ENCODE data around the gene PRKCZ. TPM values are rescaled to one million over a fixed set of nuclear protein-coding genes. Genes with fewer than 3 reads are reported as not detected.

Gene PRKCZ
- total and polyA plus RNA-seq, 2 experiments from 2014 or later, result 1.4 to 2.8 TPM

GRCh38 chr1:2201062-2201461 is 150.9 kb downstream of the PRKCZ start:
- WGBS, 2 experiments (ENCODE audit: low coverage in 1 of 2, low lambda C conversion rate in 2 of 2, missing lambda C conversion rate in 2 of 2), result 85 to 87% methylated on average over 14 of the region's 14 CpGs
- Histone ChIP-seq H3K27me3 (replicated peaks; ENCODE audit: insufficient read depth) (no peaks in the 10 kb centered on the region), H3K36me3 (ENCODE audit: low read depth) (no peaks in the 10 kb centered on the region), H3K4me1 (ENCODE audit: insufficient read depth) (peaks cover 7% of the 10 kb centered on the region), H2AFZ (no peak overlapping the region), H3K79me2 (ENCODE audit: insufficient read depth) (peaks cover 26% of the 10 kb centered on the region), H3K9ac (no peak overlapping the region), H3K4me3 (no peak overlapping the region), H3K4me2 (ENCODE audit: unreplicated experiment) (no peak overlapping the region), H3K9me2 (ENCODE audit: insufficient read depth) (no peaks in the 10 kb centered on the region), H3F3A (ENCODE audit: insufficient read depth) (no peaks in the 10 kb centered on the region), H4K20me1 (ENCODE audit: insufficient read depth) (no peaks in the 10 kb centered on the region), H3K27ac (no peak overlapping the region), H3K9me3 (ENCODE audit: low read depth) (no peaks in the 10 kb centered on the region)
- DNase-seq, result no peak
- no peak for TF ChIP-seq EZH2 (IDR thresholded peaks at IDR 0.05; ENCODE audit: insufficient read depth, poor library complexity, severe bottlenecking)
- in situ Hi-C loops (cut with MboI), result loop anchor here (5.0 kb wide), 1 partner anchor 171 kb away; no protein-coding TSS in a partner anchor

DNA sequence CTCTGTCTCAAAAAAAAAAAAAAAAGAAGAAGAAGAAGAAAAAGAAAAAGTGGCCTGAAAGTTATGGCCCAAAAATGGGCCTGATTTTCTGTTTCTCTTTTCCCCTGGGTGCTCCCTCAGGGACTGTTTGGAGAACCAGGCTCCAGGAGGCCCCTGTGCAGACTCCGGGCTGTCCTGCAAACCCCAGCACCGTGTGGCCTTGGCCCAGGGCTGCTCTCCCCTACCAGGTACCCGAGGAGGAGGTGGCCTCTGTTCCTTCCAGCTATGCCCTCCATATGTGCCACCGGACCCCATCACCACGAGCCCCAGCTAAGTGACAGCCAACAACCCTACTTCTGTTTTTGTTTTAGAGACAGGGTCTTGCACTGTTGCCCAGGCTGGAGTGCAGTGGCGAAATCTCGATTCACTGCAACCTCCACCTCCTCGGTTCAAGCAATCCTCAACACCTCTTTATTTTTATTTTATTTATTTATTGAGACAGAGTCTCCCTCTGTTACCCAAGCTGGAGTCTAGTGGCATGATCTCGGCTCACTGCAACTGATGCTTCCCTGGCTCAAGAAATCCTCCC is 151.9 kb downstream of the PRKCZ start:
- H3K27me3 ChIP-seq (replicated peaks; ENCODE audit: insufficient read depth), result no peaks in the 10 kb centered on the region
- H2AFZ ChIP-seq, result no peak overlapping the region
- TF ChIP-seq EZH2 (IDR thresholded peaks at IDR 0.05; ENCODE audit: insufficient read depth, poor library complexity, severe bottlenecking), result no peak
- TF ChIP-seq EZH2phosphoT487 (IDR thresholded peaks at IDR 0.05; ENCODE audit: insufficient read depth, low read depth), result no peak
- H3K4me3 ChIP-seq, result no peak overlapping the region
- no peak overlapping the region for H3K9ac ChIP-seq
- H3K36me3 ChIP-seq (ENCODE audit: low read depth), result no peaks in the 10 kb centered on the region
- no peaks in the 10 kb centered on the region for H3K9me3 ChIP-seq (ENCODE audit: low read depth)
- WGBS, 2 experiments (ENCODE audit: low coverage in 1 of 2, low lambda C conversion rate in 2 of 2, missing lambda C conversion rate in 2 of 2), result 88 to 90% methylated on average over 9 of the region's 9 CpGs
- DNase-seq, result no peak
- H3K79me2 ChIP-seq (ENCODE audit: insufficient read depth), result peaks cover 29% of the 10 kb centered on the region
- in situ Hi-C loops (cut with MboI), result loop anchor here (5.0 kb wide), 1 partner anchor 170 kb away; no protein-coding TSS in a partner anchor
- H3K27ac ChIP-seq, result no peak overlapping the region
- no peak overlapping the region for H3K4me2 ChIP-seq (ENCODE audit: unreplicated experiment)
- H4K20me1 ChIP-seq (ENCODE audit: insufficient read depth), result no peaks in the 10 kb centered on the region
- H3F3A ChIP-seq (ENCODE audit: insufficient read depth), result 0 out of 2 replicates have a peak, but pooled peaks cover 5% of the 10 kb centered on the region
- no peaks in the 10 kb centered on the region for H3K9me2 ChIP-seq (ENCODE audit: insufficient read depth)
- H3K4me1 ChIP-seq (ENCODE audit: insufficient read depth), result peaks cover 11% of the 10 kb centered on the region

- Histone ChIP-seq H3K27me3 (replicated peaks; ENCODE audit: insufficient read depth) (no peaks in the 10 kb centered on the region), H3K79me2 (ENCODE audit: insufficient read depth) (peaks cover 29% of the 10 kb centered on the region), H3K27ac (no peak overlapping the region), H3F3A (ENCODE audit: insufficient read depth) (0 out of 2 replicates have a peak, but pooled peaks cover 8% of the 10 kb centered on the region), H3K4me2 (ENCODE audit: unreplicated experiment) (no peak overlapping the region), H3K9ac (no peak overlapping the region), H2AFZ (no peak overlapping the region), H3K4me3 (no peak overlapping the region), H4K20me1 (ENCODE audit: insufficient read depth) (no peaks in the 10 kb centered on the region), H3K36me3 (ENCODE audit: low read depth) (no peaks in the 10 kb centered on the region), H3K9me3 (ENCODE audit: low read depth) (no peaks in the 10 kb centered on the region), H3K4me1 (ENCODE audit: insufficient read depth) (peaks cover 18% of the 10 kb centered on the region), H3K9me2 (ENCODE audit: insufficient read depth) (no peaks in the 10 kb centered on the region)
- in situ Hi-C loops (cut with MboI), result loop anchor here (5.0 kb wide), 1 partner anchor 169 kb away; no protein-coding TSS in a partner anchor
- TF ChIP-seq EZH2 (IDR thresholded peaks at IDR 0.05; ENCODE audit: insufficient read depth, poor library complexity, severe bottlenecking), result no peak
- no peak for TF ChIP-seq EZH2phosphoT487 (IDR thresholded peaks at IDR 0.05; ENCODE audit: insufficient read depth, low read depth)
- WGBS, 2 experiments (ENCODE audit: low coverage in 1 of 2, low lambda C conversion rate in 2 of 2, missing lambda C conversion rate in 2 of 2), result 89 to 93% methylated on average over 15 of the region's 15 CpGs
- no peak for DNase-seq
Measured at GRCh38 chr1:2202843-2203601, 152.8 kb downstream of the PRKCZ start.

- Histone ChIP-seq H3K79me2 (ENCODE audit: insufficient read depth) (peaks cover 29% of the 10 kb centered on the region), H3K9me3 (ENCODE audit: low read depth) (no peaks in the 10 kb centered on the region), H3K4me3 (peak overlapping the region; percentile 68), H3K9ac (peak overlapping the region; percentile 83), H3F3A (ENCODE audit: insufficient read depth) (peaks cover 10% of the 10 kb centered on the region; the same call in 1 of the 2 replicates), H3K27ac (peak overlapping the region; percentile 75), H3K4me1 (ENCODE audit: insufficient read depth) (peaks cover 24% of the 10 kb centered on the region), H3K36me3 (ENCODE audit: low read depth) (no peaks in the 10 kb centered on the region), H4K20me1 (ENCODE audit: insufficient read depth) (no peaks in the 10 kb centered on the region), H3K4me2 (ENCODE audit: unreplicated experiment) (peak overlapping the region; percentile 75), H3K9me2 (ENCODE audit: insufficient read depth) (no peaks in the 10 kb centered on the region), H2AFZ (peak overlapping the region; percentile 73), H3K27me3 (replicated peaks; ENCODE audit: insufficient read depth) (no peaks in the 10 kb centered on the region)
- TF ChIP-seq EZH2phosphoT487 (IDR thresholded peaks at IDR 0.05; ENCODE audit: insufficient read depth, low read depth) (no peak), EZH2 (IDR thresholded peaks at IDR 0.05; ENCODE audit: insufficient read depth, poor library complexity, severe bottlenecking) (no peak)
- WGBS, 2 experiments (ENCODE audit: low coverage in 1 of 2, low lambda C conversion rate in 2 of 2, missing lambda C conversion rate in 2 of 2), result 64 to 69% methylated on average over 25 of the region's 25 CpGs
- in situ Hi-C loops (cut with MboI), result loop anchor here (5.0 kb wide), 1 partner anchor 168 kb away; no protein-coding TSS in a partner anchor
- no peak for DNase-seq
Measured at GRCh38 chr1:2203671-2204414, 153.6 kb downstream of the PRKCZ start.

All from GM23248 (cell line).